ENCODE measurements around the gene NTM.

The NTM gene

DNA sequence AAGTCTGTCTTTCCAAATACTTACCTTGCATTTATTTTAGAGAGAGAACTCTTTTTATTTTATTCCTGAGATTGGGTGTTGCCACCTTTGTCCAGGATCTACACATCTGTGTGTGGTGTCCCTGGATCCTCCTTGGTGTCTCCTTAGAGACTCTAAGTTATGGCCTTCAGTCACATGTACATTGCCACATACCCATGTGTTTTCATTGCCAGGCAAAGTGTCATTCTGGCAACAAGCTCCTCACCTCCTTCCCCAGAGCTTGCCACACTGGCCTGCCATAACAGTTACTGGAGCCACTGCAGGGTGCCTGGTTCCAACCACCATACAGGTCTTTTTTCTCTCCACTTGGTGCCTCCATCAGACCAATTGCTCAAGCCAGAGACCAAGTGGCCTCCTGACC lies 379.7 kb downstream of the NTM start:
- H3K27ac ChIP-seq, result no peak overlapping the region
- TF ChIP-seq, protein P1, sequence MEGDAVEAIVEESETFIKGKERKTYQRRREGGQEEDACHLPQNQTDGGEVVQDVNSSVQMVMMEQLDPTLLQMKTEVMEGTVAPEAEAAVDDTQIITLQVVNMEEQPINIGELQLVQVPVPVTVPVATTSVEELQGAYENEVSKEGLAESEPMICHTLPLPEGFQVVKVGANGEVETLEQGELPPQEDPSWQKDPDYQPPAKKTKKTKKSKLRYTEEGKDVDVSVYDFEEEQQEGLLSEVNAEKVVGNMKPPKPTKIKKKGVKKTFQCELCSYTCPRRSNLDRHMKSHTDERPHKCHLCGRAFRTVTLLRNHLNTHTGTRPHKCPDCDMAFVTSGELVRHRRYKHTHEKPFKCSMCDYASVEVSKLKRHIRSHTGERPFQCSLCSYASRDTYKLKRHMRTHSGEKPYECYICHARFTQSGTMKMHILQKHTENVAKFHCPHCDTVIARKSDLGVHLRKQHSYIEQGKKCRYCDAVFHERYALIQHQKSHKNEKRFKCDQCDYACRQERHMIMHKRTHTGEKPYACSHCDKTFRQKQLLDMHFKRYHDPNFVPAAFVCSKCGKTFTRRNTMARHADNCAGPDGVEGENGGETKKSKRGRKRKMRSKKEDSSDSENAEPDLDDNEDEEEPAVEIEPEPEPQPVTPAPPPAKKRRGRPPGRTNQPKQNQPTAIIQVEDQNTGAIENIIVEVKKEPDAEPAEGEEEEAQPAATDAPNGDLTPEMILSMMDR (conservative IDR thresholded peaks at IDR 0.05), result no peak
- no peak for TF ChIP-seq ZFX (IDR thresholded peaks at IDR 0.05)

DNA sequence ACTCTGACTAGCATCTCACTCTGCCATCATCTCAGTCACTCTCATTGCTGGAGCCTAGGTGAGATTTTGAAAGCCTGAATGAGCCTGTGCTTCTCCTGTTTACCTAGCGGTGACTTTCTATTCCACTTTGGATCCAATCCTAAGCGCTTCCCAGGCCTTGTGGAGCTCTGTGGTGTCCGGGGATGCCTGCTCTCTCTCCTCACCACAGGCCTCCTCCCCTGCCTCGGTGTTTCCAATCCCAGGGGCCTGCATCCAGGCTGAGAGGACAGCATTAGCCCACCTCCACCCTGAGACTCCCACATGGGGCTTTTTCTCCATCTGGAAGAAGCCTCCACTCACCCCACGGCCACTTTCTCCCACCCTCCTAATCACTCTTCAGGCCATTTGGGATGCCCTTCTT lies 380.3 kb downstream of the NTM start:
- TF ChIP-seq, protein P1 (conservative IDR thresholded peaks at IDR 0.05), result no peak
- no peak for TF ChIP-seq ZFX (IDR thresholded peaks at IDR 0.05)
- no peak overlapping the region for H3K27ac ChIP-seq

DNA sequence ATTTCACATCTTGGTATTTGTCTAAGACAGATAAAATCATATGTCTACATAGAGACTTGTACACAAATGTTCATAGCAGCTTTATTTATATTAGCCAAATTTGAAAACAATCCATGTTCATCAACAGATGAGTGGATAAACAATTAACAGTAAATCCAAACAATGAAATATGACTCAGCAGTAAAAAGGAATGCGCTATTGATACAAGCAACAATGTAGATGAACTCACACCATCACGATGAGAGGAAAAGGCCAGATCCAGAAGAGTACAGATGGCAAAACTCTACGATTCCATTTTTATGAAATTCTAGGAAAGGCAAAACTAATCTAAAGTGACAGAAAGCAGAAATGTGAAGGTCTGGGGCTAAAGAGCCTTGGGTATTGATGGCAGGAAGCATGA lies 384.3 kb downstream of the NTM start:
- H3K27ac ChIP-seq, result no peak overlapping the region
- TF ChIP-seq, protein P1 (conservative IDR thresholded peaks at IDR 0.05), result no peak
- no peak for TF ChIP-seq ZFX (IDR thresholded peaks at IDR 0.05)

DNA sequence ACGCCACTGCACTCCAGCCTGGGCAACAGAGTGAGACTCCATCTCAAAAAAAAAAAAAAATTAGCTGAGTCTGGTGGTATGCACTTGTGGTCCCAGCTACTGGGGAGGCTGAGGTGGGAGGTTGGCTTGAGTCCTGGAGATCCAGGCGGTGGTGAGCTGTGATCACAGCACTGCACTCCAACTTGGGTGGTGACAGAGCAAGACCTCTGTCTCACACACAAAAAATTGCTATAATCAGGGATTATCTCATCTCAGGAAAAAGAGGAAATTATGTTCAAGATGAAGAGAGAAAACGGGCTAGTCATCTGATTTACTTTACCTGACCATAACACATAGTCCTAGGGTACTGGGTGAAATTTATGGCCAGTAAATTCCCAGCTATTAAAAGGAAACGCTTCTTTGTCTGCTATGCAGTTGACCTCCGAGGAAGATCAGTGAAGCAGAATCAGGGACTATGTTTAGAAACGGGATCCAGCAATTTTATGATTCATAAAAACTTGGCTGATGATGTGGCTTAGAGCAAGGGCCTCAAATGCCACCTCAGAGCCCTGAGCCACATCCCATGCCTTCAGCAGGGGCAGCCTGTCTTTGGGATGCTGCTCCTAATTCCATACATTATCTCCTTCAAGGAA lies 386.2 kb downstream of the NTM start:
- no peak overlapping the region for H3K27ac ChIP-seq
- no peak for TF ChIP-seq ZFX (IDR thresholded peaks at IDR 0.05)
- TF ChIP-seq, protein P1 (conservative IDR thresholded peaks at IDR 0.05), result no peak

DNA sequence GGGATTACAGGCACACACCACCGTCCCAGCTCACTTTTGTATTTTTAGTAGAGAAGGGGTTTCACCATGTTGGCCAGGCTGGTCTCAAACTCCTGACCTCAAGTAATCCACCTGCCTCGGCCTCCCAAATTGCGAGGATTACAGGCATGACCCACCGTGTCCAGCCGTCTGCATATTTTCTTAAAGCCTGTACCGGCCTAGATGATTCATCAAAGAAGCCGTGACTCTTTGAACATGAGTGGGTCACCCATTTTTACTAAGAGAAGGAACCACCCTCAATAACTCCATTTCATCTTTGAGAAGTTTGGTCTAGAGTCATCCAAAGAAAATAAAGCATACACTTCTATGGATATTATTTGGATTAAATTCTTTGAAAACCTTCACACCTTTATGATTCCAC lies 388.3 kb downstream of the NTM start:
- TF ChIP-seq, protein P1 (conservative IDR thresholded peaks at IDR 0.05), result no peak
- no peak for TF ChIP-seq ZFX (IDR thresholded peaks at IDR 0.05)
- H3K27ac ChIP-seq, result no peak overlapping the region

DNA sequence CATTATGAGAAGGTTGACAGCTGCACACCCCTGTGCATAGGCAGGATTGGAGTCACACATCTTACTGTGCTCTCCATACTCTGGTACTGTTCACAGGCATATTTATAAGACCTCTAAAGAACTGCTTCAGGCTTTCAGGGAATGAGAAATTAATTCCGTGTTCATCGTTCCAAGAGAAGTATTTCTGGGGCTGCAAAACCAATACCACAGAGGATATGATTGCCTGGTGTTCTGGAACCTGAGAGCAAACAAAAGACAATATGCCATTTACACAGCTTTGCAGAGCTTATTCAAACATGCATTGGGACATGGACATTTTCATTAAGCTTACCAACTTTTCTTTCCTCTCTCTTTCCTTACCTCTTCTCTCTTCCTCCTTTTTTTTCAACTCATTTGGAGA lies 388.7 kb downstream of the NTM start:
- no peak overlapping the region for H3K27ac ChIP-seq
- no peak for TF ChIP-seq ZFX (IDR thresholded peaks at IDR 0.05)
- TF ChIP-seq, protein P1 (conservative IDR thresholded peaks at IDR 0.05), result no peak

DNA sequence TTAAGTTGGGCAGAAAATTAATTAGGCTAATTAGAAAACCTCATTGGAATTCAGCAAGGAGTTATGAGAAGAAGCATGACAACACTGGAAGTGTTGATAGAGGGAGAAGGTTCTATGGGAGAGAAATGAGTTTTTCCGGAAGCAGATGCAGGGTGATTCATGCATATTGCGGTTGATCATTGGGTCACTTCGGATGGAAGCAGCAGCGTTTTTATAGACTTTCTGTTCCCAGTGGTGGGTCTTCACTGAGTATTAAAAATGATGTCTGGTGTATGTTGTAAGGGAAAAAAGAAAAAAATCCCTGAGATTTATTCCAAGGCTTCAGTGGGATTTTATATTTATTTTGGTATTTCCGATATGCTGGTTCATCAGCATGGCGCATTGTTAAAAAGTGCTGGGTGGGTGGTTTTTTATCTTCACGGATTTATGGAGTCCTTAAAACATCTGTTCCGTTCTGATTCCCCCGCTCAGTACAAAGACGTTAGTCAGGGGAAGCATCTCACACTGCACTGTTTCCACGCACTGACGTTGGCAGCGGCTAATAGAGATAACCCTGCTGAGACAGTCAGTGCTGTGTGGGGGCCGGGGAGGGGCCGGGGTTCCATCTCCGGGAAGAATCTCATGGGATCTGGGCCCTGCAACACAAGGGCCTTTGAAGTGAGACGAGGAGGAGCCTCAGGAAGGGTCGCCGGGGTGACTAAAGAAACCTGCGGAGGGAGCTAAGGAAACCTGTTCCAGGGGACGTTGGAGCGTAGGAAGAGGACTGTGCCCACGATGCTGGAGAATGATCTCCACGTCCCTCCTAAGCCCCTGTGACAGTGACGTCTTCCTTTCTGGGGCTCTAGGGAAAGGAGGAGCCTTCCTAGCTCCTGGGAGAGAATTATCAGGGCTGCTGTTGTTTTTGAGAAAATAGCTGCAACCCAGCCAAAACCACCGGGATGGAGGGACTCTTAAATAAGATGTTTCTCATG lies 390.0 kb downstream of the NTM start:
- TF ChIP-seq, protein P1 (conservative IDR thresholded peaks at IDR 0.05), result no peak
- no peak for TF ChIP-seq ZFX (IDR thresholded peaks at IDR 0.05)
- H3K27ac ChIP-seq, result no peak overlapping the region

Data from C4-2B (cell line).